IPS-15b (cell line): Measurements from ENCODE around the gene LRP2.

Source experiments
- H3K27me3 ChIP-seq: one replicate; pipeline ENCODE4 v1.6.1; 2013; ENCODE audit warnings: low read length; ENCODE audit not compliant: control insufficient read depth, insufficient read depth
- H3K36me3 ChIP-seq: one replicate; pipeline ENCODE4 v1.6.1; 2013; ENCODE audit warnings: low read length; ENCODE audit not compliant: control insufficient read depth, insufficient read depth
- H3K4me1 ChIP-seq: one replicate; pipeline ENCODE4 v1.6.1; 2013; ENCODE audit warnings: mild to moderate bottlenecking, low read length; ENCODE audit not compliant: control insufficient read depth, insufficient read depth
- H3K4me3 ChIP-seq: one replicate; pipeline ENCODE4 v1.5.1; 2013; ENCODE audit warnings: low read depth, low read length
- H3K9ac ChIP-seq: one replicate; pipeline ENCODE4 v1.6.1; 2013; ENCODE audit warnings: low read depth, mild to moderate bottlenecking, low read length
- H3K9me3 ChIP-seq: one replicate; pipeline ENCODE4 v1.6.1; 2013; ENCODE audit warnings: mild to moderate bottlenecking, low read length; ENCODE audit not compliant: control insufficient read depth, insufficient read depth

LRP2 gene

GRCh38 chr2:169108099-169108884, 254.0 kb downstream of the LRP2 start:
- H3K9me3 ChIP-seq = no peaks in the 10 kb centered on the region
- H3K9ac ChIP-seq = no peak overlapping the region
- no peak overlapping the region for H3K4me3 ChIP-seq
- no peaks in the 10 kb centered on the region for H3K4me1 ChIP-seq
- peaks cover 5% of the 10 kb centered on the region for H3K27me3 ChIP-seq
- no peaks in the 10 kb centered on the region for H3K36me3 ChIP-seq

- no peaks in the 10 kb centered on the region for H3K4me1 ChIP-seq
- H3K9ac ChIP-seq = no peak overlapping the region
- H3K36me3 ChIP-seq = no peaks in the 10 kb centered on the region
- no peak overlapping the region for H3K4me3 ChIP-seq
- peaks cover 5% of the 10 kb centered on the region for H3K27me3 ChIP-seq
- no peaks in the 10 kb centered on the region for H3K9me3 ChIP-seq
Measured at GRCh38 chr2:169107645-169108044, 254.7 kb downstream of the LRP2 start.

GRCh38 chr2:169106563-169107545, 255.5 kb downstream of the LRP2 start:
- Histone ChIP-seq H3K9ac (no peak overlapping the region), H3K4me1 (no peaks in the 10 kb centered on the region), H3K9me3 (no peaks in the 10 kb centered on the region), H3K27me3 (peaks cover 5% of the 10 kb centered on the region), H3K36me3 (no peaks in the 10 kb centered on the region), H3K4me3 (no peak overlapping the region)

GRCh38 chr2:169106134-169106533, 256.2 kb downstream of the LRP2 start:
- Histone ChIP-seq H3K4me3 (no peak overlapping the region), H3K27me3 (peaks cover 5% of the 10 kb centered on the region), H3K36me3 (no peaks in the 10 kb centered on the region), H3K9me3 (no peaks in the 10 kb centered on the region), H3K4me1 (no peaks in the 10 kb centered on the region), H3K9ac (no peak overlapping the region)

GRCh38 chr2:169105476-169105875, 256.9 kb downstream of the LRP2 start:
- no peaks in the 10 kb centered on the region for H3K36me3 ChIP-seq
- H3K27me3 ChIP-seq = peaks cover 5% of the 10 kb centered on the region
- no peaks in the 10 kb centered on the region for H3K9me3 ChIP-seq
- H3K4me1 ChIP-seq = no peaks in the 10 kb centered on the region
- H3K9ac ChIP-seq = no peak overlapping the region
- H3K4me3 ChIP-seq = no peak overlapping the region

- no peaks in the 10 kb centered on the region for H3K36me3 ChIP-seq
- H3K4me3 ChIP-seq = no peak overlapping the region
- H3K9ac ChIP-seq = no peak overlapping the region
- H3K4me1 ChIP-seq = no peaks in the 10 kb centered on the region
- H3K9me3 ChIP-seq = no peaks in the 10 kb centered on the region
- peaks cover 5% of the 10 kb centered on the region for H3K27me3 ChIP-seq
Measured at GRCh38 chr2:169104848-169105247, 257.5 kb downstream of the LRP2 start.

GRCh38 chr2:169095621-169096105, 266.7 kb downstream of the LRP2 start:
- Histone ChIP-seq H3K9ac (no peak overlapping the region), H3K9me3 (no peaks in the 10 kb centered on the region), H3K4me1 (no peaks in the 10 kb centered on the region), H3K36me3 (no peaks in the 10 kb centered on the region), H3K4me3 (no peak overlapping the region), H3K27me3 (no peaks in the 10 kb centered on the region)

GRCh38 chr2:169094676-169095075, 267.7 kb downstream of the LRP2 start:
- no peaks in the 10 kb centered on the region for H3K36me3 ChIP-seq
- H3K4me1 ChIP-seq = no peaks in the 10 kb centered on the region
- H3K4me3 ChIP-seq = no peak overlapping the region

GRCh38 chr2:169093535-169093934, 268.8 kb downstream of the LRP2 start:
- Histone ChIP-seq H3K27me3 (no peaks in the 10 kb centered on the region), H3K4me3 (no peak overlapping the region), H3K9ac (no peak overlapping the region), H3K36me3 (no peaks in the 10 kb centered on the region), H3K9me3 (no peaks in the 10 kb centered on the region), H3K4me1 (no peaks in the 10 kb centered on the region)

More at GRCh38 chr2:169094676-169095075, 267.7 kb downstream of the LRP2 start:
- Histone ChIP-seq H3K27me3 (no peaks in the 10 kb centered on the region), H3K9ac (no peak overlapping the region), H3K9me3 (no peaks in the 10 kb centered on the region)

- H3K4me3 ChIP-seq = no peak overlapping the region
- no peaks in the 10 kb centered on the region for H3K4me1 ChIP-seq
- H3K9ac ChIP-seq = no peak overlapping the region
- H3K27me3 ChIP-seq = no peaks in the 10 kb centered on the region
- H3K36me3 ChIP-seq = no peaks in the 10 kb centered on the region
- no peaks in the 10 kb centered on the region for H3K9me3 ChIP-seq
Measured at GRCh38 chr2:169091761-169092519, 270.4 kb downstream of the LRP2 start.

- H3K9ac ChIP-seq = no peak overlapping the region
- no peaks in the 10 kb centered on the region for H3K9me3 ChIP-seq
- no peaks in the 10 kb centered on the region for H3K4me1 ChIP-seq
- no peaks in the 10 kb centered on the region for H3K27me3 ChIP-seq
- H3K4me3 ChIP-seq = no peak overlapping the region
- H3K36me3 ChIP-seq = no peaks in the 10 kb centered on the region
Measured at GRCh38 chr2:169091256-169091655, 271.1 kb downstream of the LRP2 start.
